K562 (cell line): Measurements from ENCODE around the gene UMAD1.

Source experiments
- E2F8 ChIP-seq: fragments of 450-650 bp; IDR thresholded peaks from 2 replicates; pipeline ENCODE4 v1.7.1; 2018; ENCODE audit warnings: mild to moderate bottlenecking, low read depth; ENCODE audit not compliant: partially characterized antibody
- HDAC6 ChIP-seq: IDR thresholded peaks from 2 replicates; pipeline ENCODE4 v1.6.1; 2012; ENCODE audit warnings: low read depth, mild to moderate bottlenecking, control low read depth, inconsistent platforms, low read length, moderate library complexity
- PATZ1 ChIP-seq: fragments of 250-450 bp; sonication (Bioruptor Pico); IDR thresholded peaks from 2 replicates; pipeline ENCODE4 v1.5.0; 2020; ENCODE audit warnings: mild to moderate bottlenecking, borderline replicate concordance
- POLR2A ChIP-seq: fragments of 450-650 bp; conservative IDR thresholded peaks from 2 replicates; pipeline ENCODE4 v1.6.1; 2016

GRCh38 chr7:7848892-7849291, 208.3 kb downstream of the UMAD1 start:
- no peak for TF ChIP-seq E2F8
- TF ChIP-seq POLR2A = no peak
- no peak for TF ChIP-seq PATZ1 (CRISPR knock-in tag)
- TF ChIP-seq HDAC6 = no peak
